Stimulated activated CD4-positive, alpha-beta T cell treated with anti-CD3 and anti-CD28 coated beads, Interleukin-2, amount 100 ng/mL, for 4 hours (primary cell): ENCODE data around the gene COPS9.

ENCODE experiments used
- DNase-seq: peaks from one replicate; pipeline ENCODE4 v3.0.0-alpha.2; 2020; ENCODE audit warnings: low read depth

The COPS9 gene

GRCh38 chr2:240109386-240109785 is 26.7 kb downstream of the COPS9 start:
- no peak for DNase-seq

GRCh38 chr2:240107477-240107796 is 28.7 kb downstream of the COPS9 start:
- no peak for DNase-seq

GRCh38 chr2:240106765-240107476 is 29.2 kb downstream of the COPS9 start:
- DNase-seq: no peak

- no peak for DNase-seq
Observed at GRCh38 chr2:240105982-240106381, 30.1 kb downstream of the COPS9 start.

DNA sequence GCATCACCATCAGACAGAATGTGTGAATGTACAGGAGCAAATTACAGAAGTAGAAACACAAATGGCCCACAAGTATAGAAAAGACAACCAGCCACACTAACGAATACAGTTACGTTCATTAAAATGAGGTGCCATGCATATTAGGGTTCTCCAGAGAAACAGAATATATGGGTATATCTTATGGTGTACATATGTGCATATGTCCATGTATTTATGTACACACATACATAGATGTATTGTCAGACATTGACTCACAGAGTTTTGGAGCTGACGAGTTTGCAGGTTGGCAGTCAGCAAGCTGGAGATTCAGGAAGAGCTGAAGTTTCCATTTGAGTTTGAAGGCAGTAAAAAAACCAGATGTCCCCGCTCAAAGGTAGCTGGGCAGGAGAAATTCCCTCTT is 33.0 kb downstream of the COPS9 start:
- DNase-seq: no peak

- DNase-seq: no peak
Observed at GRCh38 chr2:240098349-240098748, 37.8 kb downstream of the COPS9 start.

DNA sequence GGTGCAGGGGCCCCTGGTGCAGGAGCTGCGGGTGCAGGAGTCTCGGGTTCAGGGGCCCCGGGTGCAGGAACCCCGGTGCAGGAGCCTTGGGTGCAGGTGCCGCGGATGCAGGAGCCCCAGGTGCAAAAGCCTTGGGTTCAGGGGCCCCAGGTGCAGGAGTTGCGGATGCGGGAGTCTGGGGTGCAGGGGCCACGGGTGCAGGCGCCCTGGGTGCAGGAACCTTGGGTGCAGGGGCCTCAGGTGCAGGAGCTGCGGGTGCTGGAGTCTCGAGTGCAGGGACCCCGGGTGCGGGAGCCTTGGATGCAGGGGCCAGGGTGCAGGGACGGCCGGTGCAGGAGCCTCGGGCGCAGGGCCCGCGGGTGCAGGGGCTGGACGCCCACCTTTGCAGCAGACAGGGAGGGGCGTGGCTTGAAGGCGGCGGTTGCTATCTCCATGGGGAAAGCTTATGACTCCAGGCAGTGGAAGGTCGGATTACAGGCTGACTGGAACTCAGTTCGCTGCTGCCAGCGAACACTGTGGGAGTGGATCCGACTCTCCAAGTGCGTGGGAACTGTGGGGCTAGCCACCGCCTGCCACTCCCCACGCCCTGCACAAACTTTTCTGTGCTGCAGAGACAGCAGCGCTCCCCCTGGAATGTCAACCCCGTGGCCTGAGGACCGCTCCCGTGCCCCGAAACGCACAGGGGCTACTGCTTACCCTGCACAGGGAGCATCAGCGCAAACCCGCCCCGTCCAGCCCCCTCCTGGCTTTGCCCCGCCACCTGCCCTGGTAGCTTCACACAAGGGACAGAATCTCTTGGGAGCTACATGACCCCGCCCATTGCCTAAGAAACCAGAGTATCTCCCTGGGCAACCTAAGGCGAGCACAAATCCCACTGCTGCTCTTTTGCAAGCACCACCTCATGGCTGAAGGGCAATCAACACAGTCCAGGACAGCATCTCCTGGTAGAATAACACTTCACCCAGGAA is 40.3 kb downstream of the COPS9 start:
- no peak for DNase-seq

- DNase-seq: no peak
Observed at GRCh38 chr2:240089306-240089705, 46.8 kb downstream of the COPS9 start.

GRCh38 chr2:240086563-240086962 is 49.5 kb downstream of the COPS9 start:
- no peak for DNase-seq
